Ishikawa (cell line): ENCODE measurements around the gene PDZD2.

Experiments used
- CEBPB ChIP-seq: IDR thresholded peaks from 2 replicates; pipeline ENCODE4 v1.6.1; 2012
- CREB1 ChIP-seq: IDR thresholded peaks from 2 replicates; pipeline ENCODE4 v1.6.1; 2012; ENCODE audit warnings: low read depth
- EGR1 ChIP-seq: IDR thresholded peaks from 2 replicates; pipeline ENCODE4 v1.6.1; 2012
- EP300 ChIP-seq: IDR thresholded peaks from 2 replicates; pipeline ENCODE4 v1.6.1; 2012; ENCODE audit warnings: borderline replicate concordance
- FOXM1 ChIP-seq: IDR thresholded peaks from 2 replicates; pipeline ENCODE4 v1.6.1; 2012; ENCODE audit warnings: low read depth, borderline replicate concordance
- NFIC ChIP-seq: IDR thresholded peaks from 2 replicates; pipeline ENCODE4 v1.6.1; 2012
- RAD21 ChIP-seq: IDR thresholded peaks from 2 replicates; pipeline ENCODE4 v1.6.1; 2012; ENCODE audit warnings: low read depth
- TAF1 ChIP-seq: IDR thresholded peaks from 2 replicates; pipeline ENCODE4 v1.6.1; 2012; ENCODE audit warnings: low read depth, mild to moderate bottlenecking
- TCF12 ChIP-seq: IDR thresholded peaks from 2 replicates; pipeline ENCODE4 v1.6.1; 2012; ENCODE audit warnings: low read depth
- TEAD4 ChIP-seq: IDR thresholded peaks from 2 replicates; pipeline ENCODE4 v1.6.1; 2012
- YY1 ChIP-seq: IDR thresholded peaks from 2 replicates; pipeline ENCODE4 v1.6.1; 2012; ENCODE audit warnings: low read depth
- ZBTB7A ChIP-seq: IDR thresholded peaks from 2 replicates; pipeline ENCODE4 v1.6.1; 2012; ENCODE audit warnings: low read depth
- TF ChIP-seq, protein P1 (sequence below): IDR thresholded peaks from 2 replicates; pipeline ENCODE4 v1.6.1; 2012
- TF ChIP-seq, protein P2 (sequence below): IDR thresholded peaks from 2 replicates; pipeline ENCODE4 v1.6.1; 2012
- TF ChIP-seq, protein P3 (sequence below): IDR thresholded peaks from 2 replicates; pipeline ENCODE4 v1.6.1; 2012; ENCODE audit warnings: low read depth, mild to moderate bottlenecking

The PDZD2 gene

DNA sequence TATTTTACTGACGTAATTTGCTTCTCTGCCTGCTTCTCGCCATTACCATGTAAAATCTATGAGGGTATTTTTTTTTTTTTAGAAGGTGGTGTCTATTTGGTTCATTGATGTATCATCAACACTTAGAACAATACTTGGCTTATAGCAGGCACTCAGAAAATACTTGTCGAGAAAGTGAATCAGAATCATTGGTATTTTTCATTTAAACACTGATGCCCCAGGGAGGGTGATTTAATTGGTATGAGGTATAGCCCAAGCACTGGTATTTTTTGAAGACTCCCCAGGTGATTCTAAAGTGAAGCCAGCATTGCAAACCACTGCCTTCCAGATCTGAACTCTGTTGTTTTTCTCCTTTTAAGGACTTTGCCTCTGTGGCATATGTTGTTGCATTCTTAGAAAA lies 16.6 kb downstream of the PDZD2 start:
- TF ChIP-seq EGR1: no peak
- TF ChIP-seq EP300: no peak
- TF ChIP-seq, protein P1, sequence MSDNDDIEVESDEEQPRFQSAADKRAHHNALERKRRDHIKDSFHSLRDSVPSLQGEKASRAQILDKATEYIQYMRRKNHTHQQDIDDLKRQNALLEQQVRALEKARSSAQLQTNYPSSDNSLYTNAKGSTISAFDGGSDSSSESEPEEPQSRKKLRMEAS: no peak

GRCh38 chr5:31656806-31657205 lies 17.9 kb downstream of the PDZD2 start:
- no peak for TF ChIP-seq YY1

- no peak for TF ChIP-seq TAF1
- TF ChIP-seq EGR1: no peak
Measured at GRCh38 chr5:31657315-31657979, 18.5 kb downstream of the PDZD2 start.

GRCh38 chr5:31661257-31661656 lies 22.3 kb downstream of the PDZD2 start:
- no peak for TF ChIP-seq CREB1
- no peak for TF ChIP-seq RAD21
- no peak for TF ChIP-seq YY1
- TF ChIP-seq FOXM1: no peak
- no peak for TF ChIP-seq TEAD4
- no peak for TF ChIP-seq TCF12
- TF ChIP-seq TAF1: no peak
- TF ChIP-seq, protein P2, sequence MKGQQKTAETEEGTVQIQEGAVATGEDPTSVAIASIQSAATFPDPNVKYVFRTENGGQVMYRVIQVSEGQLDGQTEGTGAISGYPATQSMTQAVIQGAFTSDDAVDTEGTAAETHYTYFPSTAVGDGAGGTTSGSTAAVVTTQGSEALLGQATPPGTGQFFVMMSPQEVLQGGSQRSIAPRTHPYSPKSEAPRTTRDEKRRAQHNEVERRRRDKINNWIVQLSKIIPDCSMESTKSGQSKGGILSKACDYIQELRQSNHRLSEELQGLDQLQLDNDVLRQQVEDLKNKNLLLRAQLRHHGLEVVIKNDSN: no peak
- TF ChIP-seq ZBTB7A: no peak
- TF ChIP-seq EP300: no peak
- TF ChIP-seq, protein P3, sequence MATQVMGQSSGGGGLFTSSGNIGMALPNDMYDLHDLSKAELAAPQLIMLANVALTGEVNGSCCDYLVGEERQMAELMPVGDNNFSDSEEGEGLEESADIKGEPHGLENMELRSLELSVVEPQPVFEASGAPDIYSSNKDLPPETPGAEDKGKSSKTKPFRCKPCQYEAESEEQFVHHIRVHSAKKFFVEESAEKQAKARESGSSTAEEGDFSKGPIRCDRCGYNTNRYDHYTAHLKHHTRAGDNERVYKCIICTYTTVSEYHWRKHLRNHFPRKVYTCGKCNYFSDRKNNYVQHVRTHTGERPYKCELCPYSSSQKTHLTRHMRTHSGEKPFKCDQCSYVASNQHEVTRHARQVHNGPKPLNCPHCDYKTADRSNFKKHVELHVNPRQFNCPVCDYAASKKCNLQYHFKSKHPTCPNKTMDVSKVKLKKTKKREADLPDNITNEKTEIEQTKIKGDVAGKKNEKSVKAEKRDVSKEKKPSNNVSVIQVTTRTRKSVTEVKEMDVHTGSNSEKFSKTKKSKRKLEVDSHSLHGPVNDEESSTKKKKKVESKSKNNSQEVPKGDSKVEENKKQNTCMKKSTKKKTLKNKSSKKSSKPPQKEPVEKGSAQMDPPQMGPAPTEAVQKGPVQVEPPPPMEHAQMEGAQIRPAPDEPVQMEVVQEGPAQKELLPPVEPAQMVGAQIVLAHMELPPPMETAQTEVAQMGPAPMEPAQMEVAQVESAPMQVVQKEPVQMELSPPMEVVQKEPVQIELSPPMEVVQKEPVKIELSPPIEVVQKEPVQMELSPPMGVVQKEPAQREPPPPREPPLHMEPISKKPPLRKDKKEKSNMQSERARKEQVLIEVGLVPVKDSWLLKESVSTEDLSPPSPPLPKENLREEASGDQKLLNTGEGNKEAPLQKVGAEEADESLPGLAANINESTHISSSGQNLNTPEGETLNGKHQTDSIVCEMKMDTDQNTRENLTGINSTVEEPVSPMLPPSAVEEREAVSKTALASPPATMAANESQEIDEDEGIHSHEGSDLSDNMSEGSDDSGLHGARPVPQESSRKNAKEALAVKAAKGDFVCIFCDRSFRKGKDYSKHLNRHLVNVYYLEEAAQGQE: no peak
- TF ChIP-seq EGR1: no peak
- no peak for TF ChIP-seq CEBPB
- TF ChIP-seq, protein P1: no peak
- TF ChIP-seq NFIC: no peak

DNA sequence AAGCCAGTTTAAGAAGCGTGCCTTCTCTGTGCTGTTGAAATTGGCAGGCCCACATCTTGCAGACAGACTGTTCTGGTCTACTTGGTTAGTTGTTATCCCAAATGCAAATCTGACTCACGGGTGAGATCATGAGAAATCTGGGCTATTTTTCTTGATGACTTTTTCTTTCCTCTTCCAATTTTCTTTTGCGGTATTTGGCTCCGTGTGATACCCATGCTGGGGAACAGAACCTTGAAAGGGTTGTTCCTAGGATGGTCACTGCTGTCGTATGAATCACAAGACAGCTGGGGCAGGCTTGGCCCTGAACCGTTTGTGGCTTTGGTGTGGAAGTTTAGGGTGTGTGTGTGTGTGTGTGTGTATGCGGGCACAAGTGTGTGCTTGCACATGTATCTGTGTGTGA lies 24.6 kb downstream of the PDZD2 start:
- TF ChIP-seq, protein P1: no peak
- no peak for TF ChIP-seq TEAD4
- no peak for TF ChIP-seq YY1
- TF ChIP-seq, protein P3: no peak
- no peak for TF ChIP-seq TCF12
- TF ChIP-seq, protein P2: no peak
- TF ChIP-seq CREB1: no peak
- no peak for TF ChIP-seq EP300
- TF ChIP-seq EGR1: no peak
- no peak for TF ChIP-seq NFIC
- TF ChIP-seq FOXM1: no peak

- TF ChIP-seq FOXM1 (no peak), NFIC (no peak), CEBPB (no peak), ZBTB7A (no peak), CREB1 (no peak), RAD21 (peak; percentile 72), YY1 (peak; percentile 52; the same call in 1 of the 2 replicates), TEAD4 (no peak)
- TF ChIP-seq, protein P2: no peak
Measured at GRCh38 chr5:31664566-31664965, 25.6 kb downstream of the PDZD2 start.

DNA sequence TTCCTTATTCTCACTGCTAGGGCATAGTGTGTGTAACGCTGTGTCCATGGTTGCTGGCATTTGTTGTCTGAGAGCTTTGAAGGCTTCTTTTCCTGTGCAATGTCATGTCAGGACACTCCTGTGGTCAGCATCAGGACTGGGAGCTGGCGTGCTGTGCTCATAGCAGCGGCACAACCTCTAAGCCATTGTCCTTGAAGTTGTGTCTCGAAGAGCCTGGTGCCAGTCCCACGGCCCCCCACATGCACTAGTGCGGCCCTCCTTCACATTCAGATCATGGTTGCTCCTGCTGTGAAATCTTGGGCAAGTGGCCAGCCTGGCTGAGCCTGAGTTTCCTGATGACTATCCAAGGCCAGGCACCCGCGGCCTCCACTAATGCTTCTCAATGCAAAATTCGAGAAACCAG lies 32.4 kb downstream of the PDZD2 start:
- no peak for TF ChIP-seq YY1
- no peak for TF ChIP-seq RAD21
- TF ChIP-seq, protein P1: no peak
- TF ChIP-seq, protein P2: no peak; the same call in 1 of the 2 replicates
- TF ChIP-seq, protein P3: no peak
- TF ChIP-seq ZBTB7A: no peak
- TF ChIP-seq CREB1: no peak
- TF ChIP-seq NFIC: peak; percentile 68
- peak; percentile 48; the same call in 1 of the 2 replicates for TF ChIP-seq EP300
- no peak for TF ChIP-seq FOXM1
- no peak for TF ChIP-seq TAF1
- 0 out of 2 replicates have a peak, but pooled peaks have one; percentile 18 for TF ChIP-seq TCF12
- no peak for TF ChIP-seq EGR1
- peak; percentile 39 for TF ChIP-seq TEAD4
- TF ChIP-seq CEBPB: no peak
